Stimulated activated CD8-positive, alpha-beta memory T cell treated with anti-CD3 and anti-CD28 coated beads, Interleukin-12 subunit alpha, Interleukin-12 subunit beta, amount 100 ng/mL, for 1 hour (primary cell): ENCODE measurements around the gene BCO2.

Experiments used
- DNase-seq: peaks from one replicate; pipeline ENCODE4 v3.0.0-alpha.2; 2020; ENCODE audit warnings: low read depth

Gene BCO2

DNA sequence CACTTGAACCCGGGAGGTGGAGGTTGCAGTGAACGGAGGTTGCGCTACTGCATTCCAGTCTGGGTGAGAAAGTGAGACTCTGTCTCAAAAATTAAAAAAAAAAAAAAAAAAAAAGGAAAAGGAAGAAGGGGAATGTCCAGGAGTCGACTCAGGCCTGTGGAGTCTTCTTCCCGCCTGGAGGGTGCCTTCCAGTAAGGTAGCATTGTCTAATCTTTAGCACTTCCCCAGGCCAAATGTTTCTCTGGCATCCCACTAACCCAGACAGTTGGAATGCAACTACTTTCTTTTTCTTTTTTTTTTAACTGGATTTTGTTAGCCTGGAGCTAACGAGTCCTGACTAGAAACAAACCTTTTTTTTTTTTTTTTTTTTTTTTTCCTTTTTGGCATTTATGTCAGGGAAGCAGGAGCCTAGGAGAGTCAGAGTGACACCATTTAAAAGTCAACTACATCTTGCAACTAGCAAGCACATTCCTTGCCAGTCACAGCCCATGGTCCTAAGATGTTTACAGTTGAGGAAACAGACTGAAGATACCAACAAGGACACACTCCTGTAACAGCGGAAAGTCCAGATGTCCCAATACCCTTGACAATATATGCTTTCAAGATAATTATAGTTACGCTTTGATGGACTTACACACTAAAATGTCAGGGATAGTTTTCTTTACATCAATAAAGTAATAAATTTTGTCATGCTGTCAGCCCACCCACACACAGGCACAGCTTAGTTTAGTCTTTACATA is 74.7 kb downstream of the BCO2 start:
- DNase-seq: no peak

- DNase-seq: no peak
These were observed 78.4 kb downstream of the BCO2 start for GRCh38 chr11:112253605-112254242.

DNA sequence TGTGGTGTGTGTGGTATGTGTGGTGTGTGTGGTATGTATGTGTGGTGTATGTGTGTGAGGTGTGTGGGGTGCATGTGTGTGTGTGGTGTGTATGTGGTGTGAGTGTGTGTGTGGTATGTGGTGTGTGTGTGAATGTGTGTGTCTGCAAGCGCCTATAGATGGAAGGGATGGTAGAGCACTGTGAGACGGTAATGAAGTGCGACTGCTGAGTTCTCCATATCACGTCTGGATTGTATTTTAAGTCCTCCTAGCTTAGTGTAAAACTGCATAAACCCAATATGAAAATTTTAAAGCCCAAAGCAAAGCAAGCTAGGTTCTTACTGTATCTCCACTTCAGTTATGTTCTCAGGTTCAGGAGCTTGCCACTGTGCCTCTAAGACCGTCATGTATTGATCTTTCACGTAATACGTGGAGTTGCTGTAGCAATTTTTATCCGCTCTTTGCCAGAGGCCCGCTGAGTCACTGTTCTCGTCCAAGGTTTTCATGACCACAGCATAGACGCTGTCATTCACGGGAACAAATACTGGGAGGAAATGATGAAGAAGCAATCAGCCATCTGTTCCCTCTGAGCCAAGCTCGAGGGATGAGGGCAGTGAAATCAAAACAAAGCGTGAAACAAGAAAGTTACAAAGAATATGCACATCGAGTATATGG is 79.9 kb downstream of the BCO2 start:
- no peak for DNase-seq

DNA sequence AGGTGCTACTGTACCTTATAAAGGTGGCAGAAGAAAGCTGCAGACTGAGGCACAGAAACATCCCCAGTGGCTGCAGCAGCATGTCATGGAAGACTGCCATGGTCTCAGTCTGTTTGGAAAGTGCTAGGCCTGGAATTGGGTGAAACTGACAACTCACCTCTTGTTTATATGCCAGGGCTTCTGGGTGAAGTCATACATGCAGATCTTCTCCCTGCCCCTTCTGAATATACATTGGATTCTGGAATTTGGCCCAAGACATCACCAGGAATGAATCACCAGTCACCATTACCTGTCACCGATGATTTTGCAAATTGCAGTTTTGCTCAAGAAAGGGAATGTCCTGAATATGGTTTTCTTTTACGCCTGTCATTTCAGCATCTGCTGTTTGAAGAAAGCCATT is 85.2 kb downstream of the BCO2 start, which contains the start of gene PLET1:
Gene PLET1 (minus strand): TSS at position 371 of the 400 bp plus-strand sequence. CDS start 271 bp downstream, at position 100.
- DNase-seq: no peak

DNA sequence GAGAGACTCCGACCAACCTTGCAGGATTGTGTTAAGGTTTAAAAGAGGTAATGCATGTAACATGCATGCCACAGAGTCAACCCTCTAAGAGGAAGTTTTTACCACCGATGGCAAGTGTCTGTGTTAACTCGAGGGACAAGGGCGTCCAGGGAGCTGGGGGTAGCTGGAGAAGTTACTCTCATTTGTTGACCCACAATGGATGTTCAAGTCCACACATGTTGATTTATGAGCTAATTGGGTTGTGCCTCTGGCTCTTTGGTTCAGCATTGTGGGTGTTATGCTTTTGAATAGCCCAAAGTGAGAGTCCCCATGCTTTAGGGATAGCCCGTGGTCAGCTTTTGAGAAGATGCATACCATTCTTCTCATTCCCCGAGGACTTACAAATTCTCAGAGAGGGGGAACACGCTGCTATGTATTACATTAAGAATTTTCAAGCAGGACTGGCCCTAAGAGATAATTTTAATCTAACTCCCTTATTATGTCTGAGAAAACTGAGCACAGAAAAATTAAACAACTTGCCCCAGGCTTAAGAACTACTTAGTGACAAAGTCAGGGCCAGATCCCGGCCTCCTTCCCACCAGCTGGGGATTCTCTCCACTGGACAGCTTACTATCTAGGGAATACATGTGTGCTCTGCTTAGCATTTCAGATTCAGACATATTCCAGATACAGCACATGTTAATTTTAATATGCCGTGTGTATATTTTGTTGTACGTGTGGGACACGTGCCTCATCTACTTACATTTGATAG is 90.5 kb downstream of the BCO2 start:
- no peak for DNase-seq

GRCh38 chr11:112266410-112266778 is 91.1 kb downstream of the BCO2 start:
- DNase-seq: no peak

GRCh38 chr11:112267188-112267591 is 91.9 kb downstream of the BCO2 start:
- no peak for DNase-seq

GRCh38 chr11:112268406-112268805 is 93.1 kb downstream of the BCO2 start:
- DNase-seq: no peak
